Esophagus muscularis mucosa (tissue), 4 donors: Measurements from ENCODE around the gene ZBTB38. TPM values are rescaled to one million over a fixed set of nuclear protein-coding genes. Genes with fewer than 3 reads are reported as not detected.
A peak's percentile ranks its signal among the peaks of the same experiment; 100 is the strongest.

Source experiments
- DNase-seq: peaks from one replicate; pipeline ENCODE4 v3.0.0-alpha.2; 2017; ENCODE audit errors: extremely low spot score
- H3K27ac ChIP-seq, 4 donors: fragments of 200-600 bp; sonication (generic); replicated peaks in 1 of 4; 1 replicate in 3 of 4; 2 replicates in 1 of 4; pipeline ENCODE4 v1.5.1; 2016 to 2019; ENCODE audit warnings: mild to moderate bottlenecking in 1 of 4
- H3K27me3 ChIP-seq, 4 donors: fragments of 200-600 bp; sonication (generic); one replicate each; pipeline versions ENCODE4 v1.5.1 to v1.6.0; 2016 to 2019
- H3K36me3 ChIP-seq, 4 donors: fragments of 200-600 bp; sonication (generic); one replicate each; pipeline ENCODE4 v1.5.1; 2016 to 2019
- H3K4me1 ChIP-seq, 4 donors: fragments of 200-600 bp; sonication (generic); one replicate each; pipeline ENCODE4 v1.5.1; 2016 to 2019
- H3K4me3 ChIP-seq, 4 donors: fragments of 200-600 bp; sonication (generic); 1 replicate in 2 of 4; 2 replicates in 2 of 4; pipeline ENCODE4 v1.5.1; 2016 to 2019; ENCODE audit warnings: mild to moderate bottlenecking in 4 of 4, moderate library complexity in 1 of 4
- H3K9me3 ChIP-seq, 4 donors: fragments of 200-600 bp; sonication (generic); 1 replicate in 3 of 4; 2 replicates in 1 of 4; pipeline ENCODE4 v1.5.1; 2016 to 2019
- EP300 ChIP-seq: sonication (generic); formaldehyde crosslinking; IDR thresholded peaks from one replicate; pipeline ENCODE4 v1.6.1; 2017; ENCODE audit warnings: antibody characterized with exemption
- POLR2A ChIP-seq: fragments of 450-650 bp; IDR thresholded peaks from one replicate; pipeline ENCODE4 v1.6.1; 2017; ENCODE audit warnings: antibody characterized with exemption, moderate library complexity, mild to moderate bottlenecking, low read depth
- POLR2AphosphoS5 ChIP-seq, 2 donors: sonication (generic); formaldehyde crosslinking; IDR thresholded peaks; one replicate each; pipeline ENCODE4 v1.6.1; 2017; ENCODE audit warnings: antibody characterized with exemption in 2 of 2
- WGBS: methylation state at CpG from one replicate; pipeline ENCODE4 v1.1.5; 2018; 5-methylcytosine and 5-hydroxymethylcytosine counted together
- intact Hi-C: fragments of 100-400 bp; cut with DNase I; formaldehyde crosslinking; loops from one replicate; pipeline ENCODE4 v1.15.1; 2023
- total RNA-seq, 4 donors: library from RNA; depleted of rRNA; stranded (reverse); fragments of >200 nt; gene quantifications; one replicate each; pipeline versions ENCODE4 v1.1.0 to v1.2.1, GENCODE V29; 2016
- TF ChIP-seq, protein P1 (sequence below), 3 experiments: fragments of 200-600 bp in 2 of 3; fragments of 450-650 bp in 1 of 3; sonication (generic) in 2 of 3; IDR thresholded peaks; one replicate each; pipeline ENCODE4 v1.5.1; 2017 to 2019; ENCODE audit warnings: antibody characterized with exemption in 3 of 3, mild to moderate bottlenecking in 2 of 3, moderate library complexity in 1 of 3

The ZBTB38 gene, protein sequence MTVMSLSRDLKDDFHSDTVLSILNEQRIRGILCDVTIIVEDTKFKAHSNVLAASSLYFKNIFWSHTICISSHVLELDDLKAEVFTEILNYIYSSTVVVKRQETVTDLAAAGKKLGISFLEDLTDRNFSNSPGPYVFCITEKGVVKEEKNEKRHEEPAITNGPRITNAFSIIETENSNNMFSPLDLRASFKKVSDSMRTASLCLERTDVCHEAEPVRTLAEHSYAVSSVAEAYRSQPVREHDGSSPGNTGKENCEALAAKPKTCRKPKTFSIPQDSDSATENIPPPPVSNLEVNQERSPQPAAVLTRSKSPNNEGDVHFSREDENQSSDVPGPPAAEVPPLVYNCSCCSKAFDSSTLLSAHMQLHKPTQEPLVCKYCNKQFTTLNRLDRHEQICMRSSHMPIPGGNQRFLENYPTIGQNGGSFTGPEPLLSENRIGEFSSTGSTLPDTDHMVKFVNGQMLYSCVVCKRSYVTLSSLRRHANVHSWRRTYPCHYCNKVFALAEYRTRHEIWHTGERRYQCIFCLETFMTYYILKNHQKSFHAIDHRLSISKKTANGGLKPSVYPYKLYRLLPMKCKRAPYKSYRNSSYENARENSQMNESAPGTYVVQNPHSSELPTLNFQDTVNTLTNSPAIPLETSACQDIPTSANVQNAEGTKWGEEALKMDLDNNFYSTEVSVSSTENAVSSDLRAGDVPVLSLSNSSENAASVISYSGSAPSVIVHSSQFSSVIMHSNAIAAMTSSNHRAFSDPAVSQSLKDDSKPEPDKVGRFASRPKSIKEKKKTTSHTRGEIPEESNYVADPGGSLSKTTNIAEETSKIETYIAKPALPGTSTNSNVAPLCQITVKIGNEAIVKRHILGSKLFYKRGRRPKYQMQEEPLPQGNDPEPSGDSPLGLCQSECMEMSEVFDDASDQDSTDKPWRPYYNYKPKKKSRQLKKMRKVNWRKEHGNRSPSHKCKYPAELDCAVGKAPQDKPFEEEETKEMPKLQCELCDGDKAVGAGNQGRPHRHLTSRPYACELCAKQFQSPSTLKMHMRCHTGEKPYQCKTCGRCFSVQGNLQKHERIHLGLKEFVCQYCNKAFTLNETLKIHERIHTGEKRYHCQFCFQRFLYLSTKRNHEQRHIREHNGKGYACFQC (N-terminal part only)
- total RNA-seq = 100 to 1,000 TPM; 163 to 250 (median 203) TPM

DNA sequence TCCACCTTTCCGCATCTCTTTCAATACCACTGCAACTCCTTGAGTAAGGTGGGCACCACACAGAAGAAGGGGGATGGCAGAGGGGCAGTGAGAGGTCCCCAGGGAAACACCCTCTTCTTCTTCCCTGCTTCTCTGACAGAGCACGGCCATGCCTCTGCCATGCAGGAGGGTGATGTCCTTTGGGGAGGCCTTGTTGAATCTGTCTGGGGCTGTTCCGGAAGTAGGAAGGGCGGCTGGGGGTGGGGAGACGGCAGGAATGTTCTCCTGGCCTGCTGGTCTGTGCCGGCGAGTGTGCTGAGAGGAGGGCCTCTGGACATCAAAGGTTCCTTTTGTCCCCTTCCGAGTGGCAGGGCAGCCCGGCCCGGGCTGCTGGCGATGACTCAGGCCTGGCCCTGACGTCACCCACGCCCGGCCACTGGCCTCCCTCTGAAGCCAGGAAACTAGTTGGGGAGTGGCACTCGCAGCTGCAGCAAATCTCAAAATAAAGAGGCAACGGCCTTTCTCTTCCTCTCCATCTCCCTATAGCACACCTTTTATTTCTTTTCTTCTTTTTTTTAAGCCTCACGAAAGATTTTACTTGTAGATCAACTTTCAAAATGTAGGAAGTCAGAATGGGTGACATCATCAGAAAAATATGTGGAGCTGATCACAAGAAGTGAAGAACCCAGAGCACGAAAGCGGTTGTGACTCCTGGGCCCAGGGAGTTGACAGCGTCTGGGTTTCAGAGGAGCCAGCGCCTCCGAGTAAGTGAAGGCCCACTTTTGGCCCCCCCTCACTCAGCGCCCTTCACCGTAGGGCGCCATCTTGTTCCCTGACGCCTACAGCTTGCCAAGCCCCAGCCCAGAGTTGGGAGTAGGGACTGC lies at the start of gene ZBTB38:
TSS of gene ZBTB38 (plus strand) at position 443 of the 863 bp plus-strand sequence. CDS start 73,885 bp downstream, outside the sequence.
- peak; percentile 85 to 89 for TF ChIP-seq POLR2AphosphoS5 (IDR thresholded peaks at IDR 0.05)
- TF ChIP-seq, protein P1, sequence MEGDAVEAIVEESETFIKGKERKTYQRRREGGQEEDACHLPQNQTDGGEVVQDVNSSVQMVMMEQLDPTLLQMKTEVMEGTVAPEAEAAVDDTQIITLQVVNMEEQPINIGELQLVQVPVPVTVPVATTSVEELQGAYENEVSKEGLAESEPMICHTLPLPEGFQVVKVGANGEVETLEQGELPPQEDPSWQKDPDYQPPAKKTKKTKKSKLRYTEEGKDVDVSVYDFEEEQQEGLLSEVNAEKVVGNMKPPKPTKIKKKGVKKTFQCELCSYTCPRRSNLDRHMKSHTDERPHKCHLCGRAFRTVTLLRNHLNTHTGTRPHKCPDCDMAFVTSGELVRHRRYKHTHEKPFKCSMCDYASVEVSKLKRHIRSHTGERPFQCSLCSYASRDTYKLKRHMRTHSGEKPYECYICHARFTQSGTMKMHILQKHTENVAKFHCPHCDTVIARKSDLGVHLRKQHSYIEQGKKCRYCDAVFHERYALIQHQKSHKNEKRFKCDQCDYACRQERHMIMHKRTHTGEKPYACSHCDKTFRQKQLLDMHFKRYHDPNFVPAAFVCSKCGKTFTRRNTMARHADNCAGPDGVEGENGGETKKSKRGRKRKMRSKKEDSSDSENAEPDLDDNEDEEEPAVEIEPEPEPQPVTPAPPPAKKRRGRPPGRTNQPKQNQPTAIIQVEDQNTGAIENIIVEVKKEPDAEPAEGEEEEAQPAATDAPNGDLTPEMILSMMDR (IDR thresholded peaks at IDR 0.05) = no peak
- TF ChIP-seq EP300 = no peak
- no peak for TF ChIP-seq POLR2A
- peaks cover 28 to 48% (median 44%) of the 10 kb centered on the region in 4 donors for H3K4me1 ChIP-seq
- peak within 1 kb of the TSS; percentile 84 to 88 (median 85) for H3K27ac ChIP-seq
- 50% methylated on average over 23 of the region's 26 CpGs for WGBS
- intact Hi-C loops = loop anchor here (5.0 kb wide), 1 partner anchor 39 kb away; no protein-coding TSS in a partner anchor
- H3K36me3 ChIP-seq = peaks cover 0 to 22% (median 0%) of the 10 kb centered on the region in 4 donors
- peak; percentile 93 for DNase-seq
- peak within 1 kb of the TSS; percentile 30 to 41 (median 37) for H3K4me3 ChIP-seq
- H3K27me3 ChIP-seq = no peaks in the 10 kb centered on the region
- H3K9me3 ChIP-seq = no peaks in the 10 kb centered on the region

DNA sequence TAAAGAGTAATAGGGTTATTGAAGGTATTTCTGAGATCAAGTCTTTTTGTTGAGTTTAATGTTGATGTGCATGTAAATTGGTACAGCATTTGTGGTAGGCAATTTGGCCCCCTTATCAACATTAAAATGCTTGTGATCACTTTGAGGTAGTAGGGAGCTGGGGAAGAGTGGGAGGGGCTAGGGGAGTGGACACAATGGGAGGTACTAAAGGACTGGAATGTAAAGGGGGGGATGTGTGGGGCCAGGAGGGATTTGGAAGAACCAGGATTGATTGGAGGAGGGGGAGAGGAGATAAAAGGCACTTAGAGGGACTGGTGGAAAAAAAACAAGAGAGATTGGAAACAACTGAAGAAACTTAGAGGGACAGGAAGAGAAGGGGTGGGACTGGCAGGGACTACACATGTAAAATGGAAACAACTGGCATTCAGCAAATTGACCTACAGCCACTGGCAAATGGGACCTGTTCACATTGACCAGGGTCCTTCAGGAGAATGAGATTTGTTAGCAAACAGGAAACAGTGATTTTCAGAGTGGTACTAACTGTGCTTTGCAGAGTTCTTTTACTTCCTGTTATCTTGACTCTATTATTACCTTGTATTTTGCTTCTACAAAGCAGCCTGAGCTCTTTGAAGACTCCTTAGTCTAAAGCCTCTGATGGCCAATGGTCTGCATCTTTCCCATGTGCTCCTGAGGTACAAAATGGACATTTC lies 47.8 kb upstream of the ZBTB38 start:
- Histone ChIP-seq H3K9me3 (no peaks in the 10 kb centered on the region), H3K4me3 (no peak overlapping the region), H3K4me1 (no peaks in the 10 kb centered on the region), H3K36me3 (no peaks in the 10 kb centered on the region), H3K27me3 (no peaks in the 10 kb centered on the region), H3K27ac (no peak overlapping the region)
- TF ChIP-seq EP300 (no peak), POLR2A (no peak), POLR2AphosphoS5 (IDR thresholded peaks at IDR 0.05) (no peak)
- TF ChIP-seq, protein P1 (IDR thresholded peaks at IDR 0.05) = no peak
- intact Hi-C loops = no loop called here
- no peak for DNase-seq

DNA sequence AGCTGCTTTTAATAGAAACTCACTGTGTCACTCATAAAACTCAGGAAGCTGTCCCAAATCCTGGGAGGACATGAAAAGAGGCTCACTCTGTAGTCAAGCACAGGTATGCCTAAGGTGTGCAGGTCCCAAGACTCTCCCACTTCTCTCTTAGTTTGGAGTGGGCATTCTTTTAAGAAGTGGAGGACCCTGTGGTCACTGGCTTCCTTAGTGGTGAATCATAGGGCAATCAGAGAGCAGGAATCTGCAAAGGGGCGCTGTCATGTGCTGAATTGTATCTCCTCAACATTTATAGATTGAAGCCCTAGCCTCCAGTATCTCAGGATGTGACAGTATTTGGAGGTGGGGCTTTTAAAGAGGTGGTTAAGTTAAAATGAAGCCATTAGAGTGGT lies 47.2 kb upstream of the ZBTB38 start:
- Histone ChIP-seq H3K27me3 (no peaks in the 10 kb centered on the region), H3K27ac (no peak overlapping the region), H3K4me3 (no peak overlapping the region), H3K9me3 (no peaks in the 10 kb centered on the region), H3K4me1 (no peaks in the 10 kb centered on the region), H3K36me3 (no peaks in the 10 kb centered on the region)
- intact Hi-C loops = no loop called here
- 100% methylated on average over 1 of the region's 1 CpG for WGBS
- DNase-seq = no peak
- TF ChIP-seq EP300 (no peak), POLR2A (no peak), POLR2AphosphoS5 (IDR thresholded peaks at IDR 0.05) (no peak)
- TF ChIP-seq, protein P1 (IDR thresholded peaks at IDR 0.05) = no peak
